Measurements from ENCODE around the gene AFG1L.

DNA sequence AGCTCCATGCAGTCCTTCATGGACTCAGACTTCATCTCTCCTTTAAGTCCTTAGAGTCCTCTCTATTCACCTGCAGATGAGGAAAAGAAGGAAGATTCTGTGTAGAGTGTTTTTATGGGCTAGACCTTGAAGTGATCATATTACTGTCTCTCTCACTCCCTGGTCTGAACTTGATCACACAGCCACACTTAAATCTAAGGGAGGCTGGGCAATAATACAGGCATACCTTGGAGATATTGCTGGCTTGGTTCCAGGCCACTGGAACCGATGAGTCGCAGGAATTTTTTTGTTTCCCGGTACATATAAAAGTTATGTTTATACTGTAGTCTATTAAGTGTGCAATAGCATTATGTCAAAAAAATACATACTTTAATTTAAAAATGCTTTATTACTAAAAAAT is 206.7 kb downstream of the AFG1L start:
- TF ChIP-seq POLR2AphosphoS5 (IDR thresholded peaks at IDR 0.05): no peak
- TF ChIP-seq, protein P1, sequence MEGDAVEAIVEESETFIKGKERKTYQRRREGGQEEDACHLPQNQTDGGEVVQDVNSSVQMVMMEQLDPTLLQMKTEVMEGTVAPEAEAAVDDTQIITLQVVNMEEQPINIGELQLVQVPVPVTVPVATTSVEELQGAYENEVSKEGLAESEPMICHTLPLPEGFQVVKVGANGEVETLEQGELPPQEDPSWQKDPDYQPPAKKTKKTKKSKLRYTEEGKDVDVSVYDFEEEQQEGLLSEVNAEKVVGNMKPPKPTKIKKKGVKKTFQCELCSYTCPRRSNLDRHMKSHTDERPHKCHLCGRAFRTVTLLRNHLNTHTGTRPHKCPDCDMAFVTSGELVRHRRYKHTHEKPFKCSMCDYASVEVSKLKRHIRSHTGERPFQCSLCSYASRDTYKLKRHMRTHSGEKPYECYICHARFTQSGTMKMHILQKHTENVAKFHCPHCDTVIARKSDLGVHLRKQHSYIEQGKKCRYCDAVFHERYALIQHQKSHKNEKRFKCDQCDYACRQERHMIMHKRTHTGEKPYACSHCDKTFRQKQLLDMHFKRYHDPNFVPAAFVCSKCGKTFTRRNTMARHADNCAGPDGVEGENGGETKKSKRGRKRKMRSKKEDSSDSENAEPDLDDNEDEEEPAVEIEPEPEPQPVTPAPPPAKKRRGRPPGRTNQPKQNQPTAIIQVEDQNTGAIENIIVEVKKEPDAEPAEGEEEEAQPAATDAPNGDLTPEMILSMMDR (IDR thresholded peaks at IDR 0.05): no peak

Measured in stomach (tissue), 4 donors.